HCEC 1CT (cell line): Measurements from ENCODE around the gene TMEM203.
"Not testable (repeated sequence)": the region's sequence is repeated elsewhere in the genome, so short reads cannot be mapped to it uniquely, and the experiment has no call there.

Source experiments
- DNase-seq: peaks from one replicate; pipeline ENCODE4 v3.0.0-alpha.2; 2017

The TMEM203 gene

GRCh38 chr9:137205126-137206069, at the start of gene TMEM203, which contains the start of gene NDOR1:
Gene TMEM203, minus strand, starts transcription at chr9:137205648. Its CDS starts 234 bp downstream, at chr9:137205414.
Gene NDOR1, plus strand, starts transcription at chr9:137205700. Its CDS starts 78 bp downstream, at chr9:137205778.
- peak; percentile 74 for DNase-seq

- DNase-seq: peak; percentile 74
These were observed 49.4 kb upstream of the TMEM203 start, which contains the start of gene NELFB for GRCh38 chr9:137254624-137255447. Gene NELFB, plus strand, starts transcription at chr9:137255327.

- DNase-seq: no peak
These were observed 48.5 kb upstream of the TMEM203 start for GRCh38 chr9:137253717-137254623.

GRCh38 chr9:137252555-137253506, 47.4 kb upstream of the TMEM203 start:
- no peak for DNase-seq

GRCh38 chr9:137251490-137252268, 46.2 kb upstream of the TMEM203 start:
- DNase-seq: no peak

- no peak for DNase-seq
These were observed 45.7 kb upstream of the TMEM203 start, which contains the start of gene STPG3 for GRCh38 chr9:137251194-137251461. Gene STPG3, plus strand, starts transcription at chr9:137251286. Its CDS starts 1 bp downstream, at chr9:137251287.

- no peak for DNase-seq
These were observed 45.1 kb upstream of the TMEM203 start for GRCh38 chr9:137250329-137251193.

GRCh38 chr9:137247916-137248175, 42.4 kb upstream of the TMEM203 start:
- DNase-seq: no peak

GRCh38 chr9:137247135-137247915, 41.9 kb upstream of the TMEM203 start:
- no peak for DNase-seq

GRCh38 chr9:137245450-137246421, 40.3 kb upstream of the TMEM203 start:
- DNase-seq: no peak

GRCh38 chr9:137244486-137245449, 39.3 kb upstream of the TMEM203 start:
- DNase-seq: no peak

- peak; percentile 19 for DNase-seq
These were observed 38.4 kb upstream of the TMEM203 start for GRCh38 chr9:137243626-137244485.

GRCh38 chr9:137243266-137243625, 37.8 kb upstream of the TMEM203 start:
- DNase-seq: not testable (repeated sequence)

- DNase-seq: no peak
These were observed 37.1 kb upstream of the TMEM203 start for GRCh38 chr9:137242269-137243203.
